GM12874 (cell line): Measurements from ENCODE around the gene TBX3.

Source experiments
- CTCF ChIP-seq: IDR thresholded peaks from 2 replicates; pipeline ENCODE4 v1.5.1; 2011; ENCODE audit warnings: low read depth, mild to moderate bottlenecking, control low read depth, low read length, moderate library complexity; ENCODE audit not compliant: insufficient read depth

TBX3 gene

GRCh38 chr12:114689075-114689994, 5.4 kb upstream of the TBX3 start:
- no peak for TF ChIP-seq CTCF

- TF ChIP-seq CTCF, result no peak
Observed at GRCh38 chr12:114688256-114688845, 4.4 kb upstream of the TBX3 start.

- no peak for TF ChIP-seq CTCF
Observed at GRCh38 chr12:114687802-114688201, 3.8 kb upstream of the TBX3 start.

- no peak for TF ChIP-seq CTCF
Observed at GRCh38 chr12:114686773-114687500, 3.0 kb upstream of the TBX3 start.

- TF ChIP-seq CTCF, result no peak
Observed at GRCh38 chr12:114686426-114686772, 2.4 kb upstream of the TBX3 start.

GRCh38 chr12:114685869-114686268, 1.9 kb upstream of the TBX3 start:
- no peak for TF ChIP-seq CTCF

- no peak for TF ChIP-seq CTCF
Observed at GRCh38 chr12:114685320-114685781, 1.4 kb upstream of the TBX3 start.
